Activated B cell treated with CpG ODN at 0.5 μM for 24 hours (primary cell): Measurements from ENCODE around the gene WDR11. TPM values are rescaled to one million over a fixed set of nuclear protein-coding genes. Genes with fewer than 3 reads are reported as not detected.

Source experiments
- ATAC-seq: fragments of 200-7000 bp; cut with Tn5 transposase; one replicate; pipeline ENCODE4 v1.10.0; 2021; ENCODE audit warnings: low read depth, mild to moderate bottlenecking, moderate library complexity
- CTCF ChIA-PET: fragments of 350-600 bp; sonication (Branson Sonifier 250); formaldehyde crosslinking; loops from one replicate; lab custom pipeline; 2021; ENCODE audit warnings: antibody characterized with exemption; lab: Charles Lee
- POLR2A ChIA-PET: fragments of 350-600 bp; sonication (Branson Sonifier 250); formaldehyde crosslinking; loops from one replicate; lab custom pipeline; 2021; ENCODE audit warnings: antibody characterized with exemption; lab: Charles Lee
- DNase-seq: peaks from one replicate; pipeline ENCODE4 v3.0.0; 2022
- H3K27ac Mint-ChIP-seq: one replicate; pipeline ENCODE4 v1.8.0; 2020; ENCODE audit warnings: mixed read lengths
- H3K27me3 Mint-ChIP-seq: one replicate; pipeline ENCODE4 v1.8.0; 2021; ENCODE audit warnings: mixed read lengths
- H3K36me3 Mint-ChIP-seq: one replicate; pipeline ENCODE4 v1.8.0; 2021; ENCODE audit warnings: low read depth, mixed read lengths
- H3K4me1 Mint-ChIP-seq: one replicate; pipeline ENCODE4 v1.8.0; 2021; ENCODE audit warnings: mixed read lengths
- H3K4me3 Mint-ChIP-seq: one replicate; pipeline ENCODE4 v1.8.0; 2020; ENCODE audit warnings: mild to moderate bottlenecking, mixed read lengths
- H3K9me3 Mint-ChIP-seq: one replicate; pipeline ENCODE4 v1.8.0; 2020; ENCODE audit warnings: mixed read lengths
- CTCF ChIP-seq: fragments of 200-600 bp; IDR thresholded peaks from one replicate; pipeline ENCODE4 v1.8.0; 2022; ENCODE audit warnings: antibody characterized with exemption, mild to moderate bottlenecking
- intact Hi-C: fragments of 100-400 bp; cut with micrococcal nuclease; formaldehyde crosslinking; loops from one replicate; pipeline ENCODE4 v1.15.1; 2024
- total RNA-seq: library from RNA; stranded (reverse); gene quantifications from 2 replicates; pipeline ENCODE4 v1.2.3, GENCODE V29; 2022

WDR11 gene
- total RNA-seq, 1 donor from 2014 or later = 145 TPM

GRCh38 chr10:120806081-120806480 is 45.1 kb upstream of the WDR11 start:
- no peaks in the 10 kb centered on the region for H3K9me3 Mint-ChIP-seq
- no peak overlapping the region for H3K4me3 Mint-ChIP-seq
- no peaks in the 10 kb centered on the region for H3K36me3 Mint-ChIP-seq
- DNase-seq (no peak), ATAC-seq (no peak)
- CTCF ChIA-PET = no interaction called here
- no peak overlapping the region for H3K27ac Mint-ChIP-seq
- H3K4me1 Mint-ChIP-seq = no peaks in the 10 kb centered on the region
- POLR2A ChIA-PET = no interaction called here
- no peak for TF ChIP-seq CTCF
- intact Hi-C loops = no loop called here
- peaks cover 2% of the 10 kb centered on the region for H3K27me3 Mint-ChIP-seq

GRCh38 chr10:120810298-120810697 is 40.9 kb upstream of the WDR11 start:
- POLR2A ChIA-PET = no interaction called here
- ATAC-seq (no peak), DNase-seq (no peak)
- no peak for TF ChIP-seq CTCF
- intact Hi-C loops = no loop called here
- H3K9me3 Mint-ChIP-seq = peaks cover 7% of the 10 kb centered on the region
- H3K27me3 Mint-ChIP-seq = no peaks in the 10 kb centered on the region
- H3K4me3 Mint-ChIP-seq = no peak overlapping the region
- CTCF ChIA-PET = no interaction called here
- H3K27ac Mint-ChIP-seq = no peak overlapping the region
- no peaks in the 10 kb centered on the region for H3K4me1 Mint-ChIP-seq
- H3K36me3 Mint-ChIP-seq = no peaks in the 10 kb centered on the region

GRCh38 chr10:120813085-120813484 is 38.1 kb upstream of the WDR11 start:
- no peaks in the 10 kb centered on the region for H3K4me1 Mint-ChIP-seq
- POLR2A ChIA-PET = no interaction called here
- ATAC-seq = no peak
- no peak overlapping the region for H3K27ac Mint-ChIP-seq
- DNase-seq = no peak
- intact Hi-C loops = no loop called here
- no peaks in the 10 kb centered on the region for H3K36me3 Mint-ChIP-seq
- H3K9me3 Mint-ChIP-seq = peaks cover 10% of the 10 kb centered on the region
- H3K4me3 Mint-ChIP-seq = no peak overlapping the region
- CTCF ChIA-PET = no interaction called here
- no peak for TF ChIP-seq CTCF
- no peaks in the 10 kb centered on the region for H3K27me3 Mint-ChIP-seq

GRCh38 chr10:120818301-120818700 is 32.9 kb upstream of the WDR11 start:
- intact Hi-C loops = no loop called here
- H3K27me3 Mint-ChIP-seq = peaks cover 2% of the 10 kb centered on the region

GRCh38 chr10:120819366-120819765 is 31.8 kb upstream of the WDR11 start:
- POLR2A ChIA-PET = no interaction called here
- peaks cover 10% of the 10 kb centered on the region for H3K9me3 Mint-ChIP-seq
- H3K27me3 Mint-ChIP-seq = peaks cover 2% of the 10 kb centered on the region
- TF ChIP-seq CTCF = no peak
- no peaks in the 10 kb centered on the region for H3K36me3 Mint-ChIP-seq
- CTCF ChIA-PET = no interaction called here
- H3K4me3 Mint-ChIP-seq = no peak overlapping the region
- no peak for DNase-seq
- intact Hi-C loops = no loop called here
- ATAC-seq = no peak
- no peaks in the 10 kb centered on the region for H3K4me1 Mint-ChIP-seq
- H3K27ac Mint-ChIP-seq = no peak overlapping the region

More at GRCh38 chr10:120818301-120818700, 32.9 kb upstream of the WDR11 start:
- H3K36me3 Mint-ChIP-seq = no peaks in the 10 kb centered on the region
- no peaks in the 10 kb centered on the region for H3K4me1 Mint-ChIP-seq
- no peak overlapping the region for H3K27ac Mint-ChIP-seq
- H3K4me3 Mint-ChIP-seq = no peak overlapping the region
- ChIA-PET POLR2A (no interaction called here), CTCF (no interaction called here)
- ATAC-seq = no peak
- TF ChIP-seq CTCF = no peak
- H3K9me3 Mint-ChIP-seq = peaks cover 10% of the 10 kb centered on the region
- no peak for DNase-seq
